ENCODE data around the gene WSB1.
"Not testable (repeated sequence)": the region's sequence is repeated elsewhere in the genome, so short reads cannot be mapped to it uniquely, and the experiment has no call there.

WSB1 gene

GRCh38 chr17:27279132-27279531 is 14.8 kb upstream of the WSB1 start:
- not testable (repeated sequence) for DNase-seq (ENCODE audit: low read depth)

GRCh38 chr17:27280527-27280926 is 13.4 kb upstream of the WSB1 start:
- no peak for DNase-seq (ENCODE audit: low read depth)

DNA sequence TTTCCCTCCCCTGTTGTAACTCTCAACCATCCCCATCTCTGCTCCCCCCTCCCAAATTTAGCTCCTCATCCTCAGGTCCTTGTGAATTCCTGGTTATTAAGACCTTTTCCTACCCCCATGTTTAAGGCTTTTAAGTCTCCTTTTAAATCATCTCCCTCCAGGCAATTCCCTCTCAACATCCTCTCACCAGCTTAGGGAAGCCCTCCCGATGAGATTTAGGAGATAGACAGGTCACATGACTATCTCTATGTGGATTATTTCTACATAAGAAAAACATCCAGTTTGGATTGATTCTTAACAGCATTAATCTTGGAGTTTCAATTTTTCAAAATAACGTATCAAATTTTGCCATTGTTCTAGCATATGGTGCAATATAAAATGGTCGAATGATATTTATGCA is 12.5 kb upstream of the WSB1 start:
- DNase-seq (ENCODE audit: low read depth): no peak

DNA sequence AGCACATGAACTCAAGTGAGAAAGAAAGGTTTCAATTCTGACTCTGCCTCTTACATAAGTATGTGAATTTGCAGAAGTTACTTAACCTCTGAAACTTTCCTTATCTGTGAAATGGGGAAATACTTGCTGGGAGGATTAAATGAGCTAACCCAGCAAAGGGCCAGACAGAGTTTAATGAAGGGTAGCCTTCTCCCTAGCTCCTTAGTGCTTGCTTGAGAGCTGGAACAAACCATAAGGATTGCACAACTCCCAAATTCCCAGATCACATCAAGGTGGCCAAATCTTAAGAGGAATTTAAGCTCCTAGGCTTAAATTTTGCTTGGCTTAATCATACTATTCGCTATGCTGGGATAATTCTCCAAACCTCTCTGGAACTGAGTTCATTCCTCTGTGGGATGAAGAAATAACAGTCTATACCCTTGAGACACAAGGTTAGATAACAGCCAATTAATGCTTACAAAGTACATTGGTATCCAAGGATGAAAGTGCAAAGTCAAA is 11.8 kb upstream of the WSB1 start:
- DNase-seq (ENCODE audit: low read depth): no peak

- no peak for DNase-seq (ENCODE audit: low read depth)
Measured at GRCh38 chr17:27283060-27283459, 10.9 kb upstream of the WSB1 start.

- DNase-seq (ENCODE audit: low read depth): no peak
Measured at GRCh38 chr17:27283751-27284150, 10.2 kb upstream of the WSB1 start.

DNA sequence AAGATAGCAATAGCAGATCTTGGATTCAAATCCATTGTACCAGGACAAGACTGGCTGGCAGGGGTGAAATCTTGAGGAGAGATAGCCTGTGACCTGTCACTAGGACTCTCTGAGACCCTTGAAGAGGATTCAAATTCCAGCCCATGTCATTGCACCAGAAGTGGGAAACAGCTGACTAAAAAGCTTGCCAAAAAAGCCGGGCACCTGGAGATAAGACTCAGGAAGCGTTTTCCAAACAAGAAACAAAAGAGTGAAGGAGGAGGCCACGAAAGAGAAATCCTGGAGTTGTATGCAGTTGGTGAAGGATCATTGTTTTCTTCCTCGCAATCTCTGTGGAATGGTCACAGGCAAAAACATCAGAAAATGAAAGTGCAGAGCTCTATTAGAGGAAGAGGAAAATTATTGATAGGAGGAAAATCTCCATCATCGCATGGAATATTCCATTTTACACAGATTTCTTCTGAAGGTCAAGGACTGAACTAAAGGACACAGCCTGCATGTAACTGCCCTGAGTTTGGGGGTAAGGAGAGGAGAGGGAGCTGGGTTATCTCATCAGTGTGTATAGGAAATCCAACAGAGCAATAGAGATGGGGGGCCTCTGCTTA is 9.0 kb upstream of the WSB1 start:
- no peak for DNase-seq (ENCODE audit: low read depth)

- no peak for DNase-seq (ENCODE audit: low read depth)
Measured at GRCh38 chr17:27285516-27285915, 8.4 kb upstream of the WSB1 start.

GRCh38 chr17:27288183-27288582 is 5.7 kb upstream of the WSB1 start:
- no peak for DNase-seq (ENCODE audit: low read depth)

- DNase-seq (ENCODE audit: low read depth): no peak
Measured at GRCh38 chr17:27289856-27290255, 4.1 kb upstream of the WSB1 start.

- no peak for DNase-seq (ENCODE audit: low read depth)
Measured at GRCh38 chr17:27290916-27291598, 2.9 kb upstream of the WSB1 start.

GRCh38 chr17:27293359-27293897 is 486 bp upstream of the WSB1 start:
- DNase-seq (ENCODE audit: low read depth): no peak

DNA sequence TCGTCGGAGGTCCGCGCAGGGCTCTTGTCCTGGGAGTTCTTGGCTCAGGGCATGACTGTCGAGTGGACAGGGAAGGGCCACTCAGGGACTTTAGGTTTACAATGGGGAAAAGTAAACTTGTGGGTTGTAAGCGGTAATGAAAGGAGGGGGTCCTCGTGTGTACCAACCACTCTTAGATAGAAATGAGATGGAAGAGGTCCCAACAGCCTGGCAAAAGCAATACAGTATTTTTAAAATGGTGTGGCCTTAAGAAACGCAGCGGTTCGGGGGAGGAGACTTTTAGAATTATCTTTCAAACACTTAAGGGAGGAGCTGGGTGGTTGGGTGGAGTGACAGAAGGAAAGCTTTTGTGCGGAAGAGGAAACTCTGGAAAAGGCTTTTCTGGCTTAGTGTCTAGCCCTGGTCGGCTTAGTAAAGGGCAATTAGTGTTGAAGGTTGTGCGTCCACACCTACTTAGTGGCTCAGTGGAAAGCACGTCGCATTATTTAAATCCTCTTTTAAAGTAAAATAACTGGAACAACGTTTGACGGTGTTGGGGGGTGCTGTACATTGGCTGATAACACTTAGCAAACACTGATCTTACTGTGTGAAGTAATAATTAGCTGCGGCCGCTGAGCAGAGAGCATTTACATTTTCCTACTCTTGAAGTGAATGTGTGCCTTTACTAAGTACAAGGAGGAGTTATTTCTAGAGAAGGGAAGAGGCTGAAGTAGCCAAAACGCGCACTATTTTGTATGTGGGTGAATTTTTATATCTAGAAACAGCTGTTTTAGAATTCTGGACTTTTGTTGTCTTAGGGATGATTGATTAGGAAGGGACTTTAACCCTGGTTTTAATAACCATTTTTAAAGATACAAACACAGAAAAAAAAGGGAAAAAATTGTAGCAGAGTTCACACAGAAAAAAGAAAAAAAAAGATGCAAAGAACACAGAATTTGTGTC is 1.0 kb downstream of the WSB1 start:
- DNase-seq (ENCODE audit: low read depth): no peak

GRCh38 chr17:27295945-27296344 is 2.0 kb downstream of the WSB1 start:
- no peak for DNase-seq (ENCODE audit: low read depth)

DNA sequence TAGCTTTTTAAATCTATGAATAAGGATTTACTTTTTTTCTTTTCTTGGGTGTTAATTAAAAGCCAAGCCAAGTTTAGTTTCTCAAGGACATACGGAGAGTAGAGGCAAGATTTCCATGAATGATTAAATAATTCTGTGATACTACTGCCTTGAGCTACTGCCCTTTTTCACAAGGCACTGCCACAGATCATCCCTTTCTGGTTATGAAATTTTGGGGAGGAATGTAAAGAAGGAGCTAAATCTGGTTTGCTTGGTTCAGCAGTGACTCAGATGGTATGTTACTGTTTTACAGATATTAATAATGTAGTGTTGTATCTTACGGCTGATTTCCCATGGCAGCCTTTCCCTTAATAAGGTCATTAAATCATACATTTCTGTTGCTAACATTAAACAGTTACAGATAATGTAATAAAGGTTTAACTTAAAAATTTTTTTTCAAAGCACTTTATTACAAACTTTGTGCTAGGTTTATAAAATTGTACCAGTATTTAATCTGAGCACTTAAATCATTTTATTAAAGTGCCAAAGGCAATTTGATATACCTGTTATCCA is 2.6 kb downstream of the WSB1 start:
- no peak for DNase-seq (ENCODE audit: low read depth)

GRCh38 chr17:27299384-27300049 is 5.6 kb downstream of the WSB1 start:
- no peak for DNase-seq (ENCODE audit: low read depth)

DNA sequence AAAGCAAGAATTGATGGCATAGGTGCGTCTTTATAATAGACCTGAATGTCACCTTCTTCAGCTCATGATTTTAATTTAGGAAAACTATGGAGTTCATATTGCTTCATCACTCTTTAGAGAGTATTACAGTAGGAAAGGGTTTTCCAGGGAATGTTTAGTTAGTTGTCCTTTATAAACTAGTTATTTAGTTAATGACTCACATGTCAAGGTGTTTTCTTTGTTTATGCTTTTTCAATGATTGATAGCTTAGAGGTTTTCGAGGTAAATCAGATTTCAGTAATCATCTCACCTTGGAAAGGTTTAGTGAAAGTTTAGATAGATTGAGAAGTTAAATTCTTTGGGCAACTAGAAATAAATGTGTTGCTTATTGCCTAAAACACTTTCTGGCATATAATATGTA is 9.8 kb downstream of the WSB1 start:
- DNase-seq (ENCODE audit: low read depth): no peak

DNA sequence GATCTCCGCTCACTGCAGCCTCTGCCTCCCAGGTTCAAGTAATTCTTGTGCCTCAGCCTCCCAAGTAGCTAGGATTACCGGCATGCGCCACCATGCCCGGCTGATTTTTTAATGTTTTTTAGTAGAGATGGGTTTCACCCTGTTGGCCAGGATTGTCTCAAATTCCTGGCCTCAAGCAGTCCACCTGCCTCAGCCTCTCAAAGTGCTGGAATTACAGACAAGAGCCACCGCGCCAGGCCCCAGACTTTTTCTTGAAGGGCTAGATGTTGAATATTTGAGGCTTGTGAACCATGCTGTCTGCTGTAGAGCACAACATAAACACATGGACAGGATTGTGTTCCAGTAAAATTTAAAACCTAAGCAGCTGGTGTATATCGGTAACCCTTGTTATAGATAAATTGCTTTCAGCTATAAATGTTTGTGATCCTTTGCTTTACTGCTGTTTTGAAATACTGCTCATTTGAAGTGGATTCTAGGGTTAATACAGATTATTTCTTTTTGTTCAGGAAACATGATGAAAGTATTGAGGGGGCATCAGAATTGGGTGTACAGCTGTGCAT is 12.4 kb downstream of the WSB1 start:
- DNase-seq (ENCODE audit: low read depth): no peak

- DNase-seq (ENCODE audit: low read depth): no peak
Measured at GRCh38 chr17:27310565-27311110, 16.7 kb downstream of the WSB1 start.

DNA sequence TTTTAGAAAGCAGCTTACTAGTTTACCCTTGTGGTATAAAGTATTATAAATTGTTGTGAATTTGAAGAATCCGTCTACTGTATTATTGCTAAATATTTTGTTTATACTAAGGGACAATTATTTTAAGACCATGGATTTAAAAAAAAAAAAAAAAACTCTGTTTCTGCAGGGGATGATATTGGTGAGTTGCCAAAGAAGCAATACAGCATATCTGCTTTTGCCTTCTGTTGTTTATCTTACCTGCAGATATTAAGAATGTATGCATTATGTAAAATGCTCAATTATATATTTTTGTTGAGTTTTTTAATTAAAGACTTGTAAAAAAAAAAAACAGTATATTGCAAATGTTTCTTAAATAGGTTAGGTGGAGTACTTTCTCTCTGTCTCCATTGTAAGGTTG is 19.4 kb downstream of the WSB1 start:
- no peak for DNase-seq (ENCODE audit: low read depth)

DNA sequence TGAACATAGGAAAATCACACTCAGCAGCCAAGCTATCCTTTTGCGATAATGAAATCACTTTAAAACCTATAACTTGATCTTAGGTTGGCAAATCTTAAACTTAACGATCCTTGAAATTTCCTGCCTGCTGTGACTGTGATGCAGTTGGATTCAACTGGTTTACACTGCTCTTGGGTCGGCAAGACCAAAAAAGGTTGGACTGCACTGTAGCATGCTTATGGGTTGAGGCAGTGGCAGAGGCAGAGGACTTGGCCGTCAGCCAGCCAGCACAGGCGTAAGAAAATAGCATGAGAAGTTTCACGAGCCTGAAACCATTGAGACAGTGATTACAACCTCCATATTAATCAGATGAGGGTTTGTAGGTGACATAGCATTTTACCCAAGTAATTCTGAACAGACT is 21.4 kb downstream of the WSB1 start:
- DNase-seq (ENCODE audit: low read depth): no peak

Data from stimulated activated CD8-positive, alpha-beta memory T cell treated with anti-CD3 and anti-CD28 coated beads, Interleukin-15, amount 100 ng/mL, for 24 hours (primary cell).